ENCODE results near the gene CATSPERD.

DNA sequence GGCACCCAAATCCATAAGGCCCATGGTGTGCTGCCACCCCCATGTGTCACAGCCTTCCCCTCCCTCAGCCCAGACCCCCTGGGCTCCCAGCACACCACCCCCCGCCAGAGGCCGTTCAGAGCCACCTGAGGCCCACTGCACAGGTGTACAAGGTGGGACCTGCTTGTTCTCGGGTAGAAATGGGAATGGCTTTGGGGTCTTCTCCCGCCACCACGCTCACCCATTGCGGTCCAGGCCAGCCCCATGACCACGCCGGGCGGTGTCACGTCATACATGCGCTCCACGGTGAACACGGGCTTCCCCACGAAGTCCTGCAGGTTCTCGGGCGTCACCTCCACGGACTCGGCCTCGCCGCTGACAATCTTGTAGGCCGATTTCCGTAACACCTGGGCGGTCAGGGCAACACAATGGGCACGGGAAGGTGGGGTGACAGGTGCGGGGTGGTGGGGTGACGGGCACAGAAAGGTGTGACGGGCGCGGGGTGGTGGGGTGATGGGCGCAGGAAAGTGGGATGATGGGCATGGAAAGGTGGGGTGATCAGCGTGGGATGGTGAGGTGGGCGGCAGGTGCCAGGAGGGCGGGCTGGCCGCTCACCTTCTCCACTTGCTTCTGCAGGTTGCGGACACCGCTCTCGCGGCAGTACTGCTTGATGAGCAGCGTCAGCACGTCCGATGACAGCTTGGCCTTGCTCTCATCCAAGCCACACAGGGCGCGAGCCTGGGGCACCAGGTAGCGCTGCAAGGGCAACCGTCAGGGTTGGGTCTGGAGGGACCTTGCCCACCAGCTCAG lies 26.1 kb upstream of the CATSPERD start:
- TF ChIP-seq, protein P1, sequence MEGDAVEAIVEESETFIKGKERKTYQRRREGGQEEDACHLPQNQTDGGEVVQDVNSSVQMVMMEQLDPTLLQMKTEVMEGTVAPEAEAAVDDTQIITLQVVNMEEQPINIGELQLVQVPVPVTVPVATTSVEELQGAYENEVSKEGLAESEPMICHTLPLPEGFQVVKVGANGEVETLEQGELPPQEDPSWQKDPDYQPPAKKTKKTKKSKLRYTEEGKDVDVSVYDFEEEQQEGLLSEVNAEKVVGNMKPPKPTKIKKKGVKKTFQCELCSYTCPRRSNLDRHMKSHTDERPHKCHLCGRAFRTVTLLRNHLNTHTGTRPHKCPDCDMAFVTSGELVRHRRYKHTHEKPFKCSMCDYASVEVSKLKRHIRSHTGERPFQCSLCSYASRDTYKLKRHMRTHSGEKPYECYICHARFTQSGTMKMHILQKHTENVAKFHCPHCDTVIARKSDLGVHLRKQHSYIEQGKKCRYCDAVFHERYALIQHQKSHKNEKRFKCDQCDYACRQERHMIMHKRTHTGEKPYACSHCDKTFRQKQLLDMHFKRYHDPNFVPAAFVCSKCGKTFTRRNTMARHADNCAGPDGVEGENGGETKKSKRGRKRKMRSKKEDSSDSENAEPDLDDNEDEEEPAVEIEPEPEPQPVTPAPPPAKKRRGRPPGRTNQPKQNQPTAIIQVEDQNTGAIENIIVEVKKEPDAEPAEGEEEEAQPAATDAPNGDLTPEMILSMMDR (conservative IDR thresholded peaks at IDR 0.05; ENCODE audit: low read depth, low read length) = no peak
- no peak for TF ChIP-seq CEBPB (IDR thresholded peaks at IDR 0.05; ENCODE audit: low read depth, low read length)
- TF ChIP-seq POLR2A (IDR thresholded peaks at IDR 0.05; ENCODE audit: low read depth, low read length) = no peak
- TF ChIP-seq SMC3 (IDR thresholded peaks at IDR 0.05; ENCODE audit: low read depth, low read length) = no peak
- no peak for TF ChIP-seq MAZ (IDR thresholded peaks at IDR 0.05; ENCODE audit: borderline replicate concordance, low read depth, low read length)
- no peak for TF ChIP-seq MAFK (IDR thresholded peaks at IDR 0.05; ENCODE audit: low read depth, low read length)
- no peak for TF ChIP-seq RAD21 (IDR thresholded peaks at IDR 0.05; ENCODE audit: low read length)
- TF ChIP-seq, protein P2, sequence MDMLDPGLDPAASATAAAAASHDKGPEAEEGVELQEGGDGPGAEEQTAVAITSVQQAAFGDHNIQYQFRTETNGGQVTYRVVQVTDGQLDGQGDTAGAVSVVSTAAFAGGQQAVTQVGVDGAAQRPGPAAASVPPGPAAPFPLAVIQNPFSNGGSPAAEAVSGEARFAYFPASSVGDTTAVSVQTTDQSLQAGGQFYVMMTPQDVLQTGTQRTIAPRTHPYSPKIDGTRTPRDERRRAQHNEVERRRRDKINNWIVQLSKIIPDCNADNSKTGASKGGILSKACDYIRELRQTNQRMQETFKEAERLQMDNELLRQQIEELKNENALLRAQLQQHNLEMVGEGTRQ (IDR thresholded peaks at IDR 0.05; ENCODE audit: low read depth, low read length) = no peak
- TF ChIP-seq RFX5 (IDR thresholded peaks at IDR 0.05; ENCODE audit: low read depth, low read length) = no peak
- no peak for TF ChIP-seq MXI1 (IDR thresholded peaks at IDR 0.05; ENCODE audit: borderline replicate concordance, low read depth, low read length)
